Fibroblast of lung (primary cell): ENCODE data around the gene HAUS8. TPM values are rescaled to one million over a fixed set of nuclear protein-coding genes. Genes with fewer than 3 reads are reported as not detected.

Experiments used
- DNase-seq, 2 donors: peaks; one replicate each; pipeline versions ENCODE4 v3.0.0 to v3.0.0-alpha.2; 2010; ENCODE audit warnings: low read depth in 2 of 2
- H2AFZ ChIP-seq: 2 replicates; pipeline ENCODE4 v1.5.1; 2012; ENCODE audit warnings: low read length, control low read depth, inconsistent platforms
- H3K27ac ChIP-seq: 2 replicates; pipeline ENCODE4 v1.5.1; 2011; ENCODE audit warnings: low read length, control low read depth; ENCODE audit not compliant: insufficient read depth
- H3K27me3 ChIP-seq: 2 replicates; pipeline ENCODE4 v1.5.1; 2011; ENCODE audit warnings: mild to moderate bottlenecking, low read length; ENCODE audit not compliant: control insufficient read depth, insufficient read depth
- H3K36me3 ChIP-seq: 2 replicates; pipeline ENCODE4 v1.5.1; 2011; ENCODE audit warnings: low read length; ENCODE audit not compliant: control insufficient read depth, insufficient read depth
- H3K4me1 ChIP-seq: 2 replicates; pipeline ENCODE4 v1.5.1; 2011; ENCODE audit warnings: low read length; ENCODE audit not compliant: control insufficient read depth, insufficient read depth; ENCODE audit errors: extremely low read depth
- H3K4me2 ChIP-seq: 2 replicates; pipeline ENCODE4 v1.5.1; 2011; ENCODE audit warnings: low read length, control low read depth; ENCODE audit not compliant: insufficient read depth; ENCODE audit errors: extremely low read depth
- H3K4me3 ChIP-seq, 4 experiments: fragments of 200-600 bp in 1 of 4; sonication (generic) in 1 of 4; replicated peaks in 1 of 4; 2 replicates each; pipeline ENCODE4 v1.5.1; 2011 to 2016; ENCODE audit warnings: low read length in 4 of 4, low read depth in 3 of 4, mild to moderate bottlenecking in 3 of 4, control low read depth in 2 of 4, inconsistent platforms in 1 of 4, mixed read lengths in 1 of 4; ENCODE audit not compliant: insufficient read depth in 1 of 4; ENCODE audit errors: control extremely low read depth in 1 of 4
- H3K79me2 ChIP-seq: 2 replicates; pipeline ENCODE4 v1.5.1; 2012; ENCODE audit warnings: mild to moderate bottlenecking, low read length, inconsistent platforms; ENCODE audit not compliant: control insufficient read depth, insufficient read depth
- H3K9ac ChIP-seq: 2 replicates; pipeline ENCODE4 v1.5.1; 2011; ENCODE audit warnings: mild to moderate bottlenecking, low read length, control low read depth; ENCODE audit not compliant: insufficient read depth
- H3K9me3 ChIP-seq: 2 replicates; pipeline ENCODE4 v1.5.1; 2012; ENCODE audit warnings: low read depth, low read length; ENCODE audit not compliant: control insufficient read depth, insufficient read depth
- H4K20me1 ChIP-seq: 2 replicates; pipeline ENCODE4 v1.5.1; 2011; ENCODE audit warnings: low read length; ENCODE audit not compliant: control insufficient read depth, insufficient read depth; ENCODE audit errors: extremely low read depth
- EZH2 ChIP-seq: IDR thresholded peaks from 2 replicates; pipeline ENCODE4 v1.5.1; 2012; ENCODE audit warnings: low read length, control low read depth, mild to moderate bottlenecking; ENCODE audit errors: missing control alignments
- polyA plus RNA-seq, 2 donors: library from polyadenylated mRNA; depleted of rRNA in 1 of 2; stranded (reverse) in 1 of 2; unstranded in 1 of 2; fragments of >200 nt; gene quantifications; 2 replicates each; pipeline ENCODE4 v1.2.1, GENCODE V29; 2011 to 2012; ENCODE audit warnings: missing spikeins in 1 of 2
- total RNA-seq: library from RNA; depleted of rRNA; stranded (reverse); fragments of >200 nt; gene quantifications from 2 replicates; pipeline ENCODE4 v1.2.1, GENCODE V29; 2014
- TF ChIP-seq, protein P1 (sequence below), 2 donors: IDR thresholded peaks in 1 of 2; conservative IDR thresholded peaks in 1 of 2; 1 replicate in 1 of 2; 2 replicates in 1 of 2; pipeline ENCODE4 v1.5.1; 2011 to 2012; ENCODE audit warnings: low read length in 2 of 2, control low read depth in 1 of 2, inconsistent platforms in 1 of 2, low read depth in 1 of 2, mild to moderate bottlenecking in 1 of 2

Gene HAUS8
- total and polyA plus RNA-seq, 2 donors (not counting 1 experiment from before 2014, with no cell fraction given): 2.0 to 6.7 TPM

- Histone ChIP-seq H2AFZ (no peak overlapping the region), H3K9ac (peak overlapping the region; percentile 96), H3K79me2 (peaks cover 89% of the 10 kb centered on the region), H4K20me1 (no peaks in the 10 kb centered on the region), H3K36me3 (no peaks in the 10 kb centered on the region), H3K9me3 (no peaks in the 10 kb centered on the region), H3K4me2 (peak overlapping the region; percentile 89), H3K4me1 (peaks cover 30% of the 10 kb centered on the region), H3K27me3 (no peaks in the 10 kb centered on the region), H3K27ac (peak overlapping the region; percentile 99), H3K4me3 (peak overlapping the region; percentile 57 to 83 (median 66))
- DNase-seq: no peak
- TF ChIP-seq EZH2: no peak
- TF ChIP-seq, protein P1, sequence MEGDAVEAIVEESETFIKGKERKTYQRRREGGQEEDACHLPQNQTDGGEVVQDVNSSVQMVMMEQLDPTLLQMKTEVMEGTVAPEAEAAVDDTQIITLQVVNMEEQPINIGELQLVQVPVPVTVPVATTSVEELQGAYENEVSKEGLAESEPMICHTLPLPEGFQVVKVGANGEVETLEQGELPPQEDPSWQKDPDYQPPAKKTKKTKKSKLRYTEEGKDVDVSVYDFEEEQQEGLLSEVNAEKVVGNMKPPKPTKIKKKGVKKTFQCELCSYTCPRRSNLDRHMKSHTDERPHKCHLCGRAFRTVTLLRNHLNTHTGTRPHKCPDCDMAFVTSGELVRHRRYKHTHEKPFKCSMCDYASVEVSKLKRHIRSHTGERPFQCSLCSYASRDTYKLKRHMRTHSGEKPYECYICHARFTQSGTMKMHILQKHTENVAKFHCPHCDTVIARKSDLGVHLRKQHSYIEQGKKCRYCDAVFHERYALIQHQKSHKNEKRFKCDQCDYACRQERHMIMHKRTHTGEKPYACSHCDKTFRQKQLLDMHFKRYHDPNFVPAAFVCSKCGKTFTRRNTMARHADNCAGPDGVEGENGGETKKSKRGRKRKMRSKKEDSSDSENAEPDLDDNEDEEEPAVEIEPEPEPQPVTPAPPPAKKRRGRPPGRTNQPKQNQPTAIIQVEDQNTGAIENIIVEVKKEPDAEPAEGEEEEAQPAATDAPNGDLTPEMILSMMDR (conservative IDR thresholded peaks at IDR 0.05 in 1 of 2, IDR thresholded peaks at IDR 0.05 in 1 of 2; ENCODE audit: low read depth in 1 of 2, low read length in 2 of 2): no peak
Observed at GRCh38 chr19:17078920-17079709, 3.9 kb upstream of the HAUS8 start.

- H4K20me1 ChIP-seq: no peaks in the 10 kb centered on the region
- no peak for DNase-seq
- H3K36me3 ChIP-seq: no peaks in the 10 kb centered on the region
- no peaks in the 10 kb centered on the region for H3K9me3 ChIP-seq
- H3K79me2 ChIP-seq: peaks cover 88% of the 10 kb centered on the region
- TF ChIP-seq, protein P1 (conservative IDR thresholded peaks at IDR 0.05 in 1 of 2, IDR thresholded peaks at IDR 0.05 in 1 of 2; ENCODE audit: low read depth in 1 of 2, low read length in 2 of 2): no peak
- no peak for TF ChIP-seq EZH2
- no peaks in the 10 kb centered on the region for H3K27me3 ChIP-seq
- peak overlapping the region in 3 of 4 experiments; percentile 57 to 83 (median 78) for H3K4me3 ChIP-seq
- peak overlapping the region; percentile 99 for H3K27ac ChIP-seq
- peak overlapping the region; percentile 89 for H3K4me2 ChIP-seq
- H3K4me1 ChIP-seq: peaks cover 32% of the 10 kb centered on the region
- no peak overlapping the region for H3K9ac ChIP-seq
- H2AFZ ChIP-seq: no peak overlapping the region
Observed at GRCh38 chr19:17078036-17078919, 3.0 kb upstream of the HAUS8 start.

GRCh38 chr19:17077447-17078028, 2.3 kb upstream of the HAUS8 start:
- peak overlapping the region; percentile 99 for H3K27ac ChIP-seq
- H3K27me3 ChIP-seq: no peaks in the 10 kb centered on the region
- H4K20me1 ChIP-seq: no peaks in the 10 kb centered on the region
- H3K79me2 ChIP-seq: peaks cover 85% of the 10 kb centered on the region
- peaks cover 31% of the 10 kb centered on the region for H3K4me1 ChIP-seq
- H3K4me2 ChIP-seq: peak overlapping the region; percentile 71
- H3K4me3 ChIP-seq: peak overlapping the region; percentile 67 to 80 (median 79)
- no peaks in the 10 kb centered on the region for H3K36me3 ChIP-seq
- TF ChIP-seq, protein P1 (conservative IDR thresholded peaks at IDR 0.05 in 1 of 2, IDR thresholded peaks at IDR 0.05 in 1 of 2; ENCODE audit: low read depth in 1 of 2, low read length in 2 of 2): no peak
- no peak for TF ChIP-seq EZH2
- no peak for DNase-seq
- no peaks in the 10 kb centered on the region for H3K9me3 ChIP-seq
- H2AFZ ChIP-seq: no peak overlapping the region
- H3K9ac ChIP-seq: peak overlapping the region; percentile 21
